ENCODE data around the gene ATP1B3.
"Not testable (repeated sequence)": the region's sequence is repeated elsewhere in the genome, so short reads cannot be mapped to it uniquely, and the experiment has no call there.

The ATP1B3 gene

GRCh38 chr3:141921316-141921715 lies 44.9 kb downstream of the ATP1B3 start (continued):
- TF ChIP-seq ZNF610 (tag by site-specific recombination; IDR thresholded peaks at IDR 0.05; ENCODE audit: borderline replicate concordance) (no peak), ZNF76 (tag by site-specific recombination; IDR thresholded peaks at IDR 0.05; ENCODE audit: borderline replicate concordance, low read depth) (no peak), ZNF138 (tag by site-specific recombination; IDR thresholded peaks at IDR 0.05; ENCODE audit: borderline replicate concordance) (no peak)

GRCh38 chr3:141925677-141926076 lies 49.2 kb downstream of the ATP1B3 start:
- H3K27ac ChIP-seq (ENCODE audit: extremely low read depth, low read depth, low read length); H3K9me3 ChIP-seq (ENCODE audit: control insufficient read depth, insufficient read depth, low read depth, low read length); POLR2A ChIA-PET; H3K4me1 ChIP-seq (ENCODE audit: control insufficient read depth, insufficient read depth, low read length); CTCF ChIA-PET; H3K4me3 ChIP-seq (ENCODE audit: low read depth, low read length): not testable (repeated sequence)
- peaks cover 0 to 43% of the 10 kb centered on the region in 2 experiments; a peak in 2 of 3 replicates for H3K36me3 ChIP-seq (ENCODE audit: control insufficient read depth in 2 of 2, insufficient read depth in 1 of 2, low read length in 2 of 2)

GRCh38 chr3:141926929-141927328 lies 50.5 kb downstream of the ATP1B3 start:
- TF ChIP-seq ZNF510 (tag by site-specific recombination; IDR thresholded peaks at IDR 0.05; ENCODE audit: insufficient replicate concordance) = no peak
- no peak for TF ChIP-seq ZNF16 (tag by site-specific recombination; IDR thresholded peaks at IDR 0.05; ENCODE audit: low read depth)
- no peak for TF ChIP-seq ZNF670 (tag by site-specific recombination; IDR thresholded peaks at IDR 0.05; ENCODE audit: low read depth)
- no peak for TF ChIP-seq ELK4 (IDR thresholded peaks at IDR 0.05; ENCODE audit: borderline replicate concordance, low read depth, low read length)
- TF ChIP-seq ZNF26 (tag by site-specific recombination; IDR thresholded peaks at IDR 0.05) = no peak
- no peak for TF ChIP-seq MYNN (tag by site-specific recombination; IDR thresholded peaks at IDR 0.05; ENCODE audit: borderline replicate concordance)
- TF ChIP-seq ZNF654 (tag by site-specific recombination; IDR thresholded peaks at IDR 0.05; ENCODE audit: low read depth) = no peak
- TF ChIP-seq ZBTB6 (tag by site-specific recombination; IDR thresholded peaks at IDR 0.05) = no peak
- H3K27ac ChIP-seq (ENCODE audit: extremely low read depth, low read depth, low read length) = no peak overlapping the region
- no peaks in the 10 kb centered on the region for H3K4me1 ChIP-seq (ENCODE audit: control insufficient read depth, insufficient read depth, low read length)
- peaks cover 0 to 33% of the 10 kb centered on the region in 2 experiments; a peak in 2 of 3 replicates for H3K36me3 ChIP-seq (ENCODE audit: control insufficient read depth in 2 of 2, insufficient read depth in 1 of 2, low read length in 2 of 2)
- POLR2A ChIA-PET = no interaction called here
- no peaks in the 10 kb centered on the region for H3K9me3 ChIP-seq (ENCODE audit: control insufficient read depth, insufficient read depth, low read depth, low read length)
- CTCF ChIA-PET = no interaction called here
- H3K4me3 ChIP-seq (ENCODE audit: low read depth, low read length) = no peak overlapping the region

GRCh38 chr3:141928631-141929270 lies 52.3 kb downstream of the ATP1B3 start:
- POLR2A ChIA-PET = no interaction called here
- H3K9me3 ChIP-seq (ENCODE audit: control insufficient read depth, insufficient read depth, low read depth, low read length) = no peaks in the 10 kb centered on the region
- peak; percentile 73 for TF ChIP-seq SCRT2 (tag by site-specific recombination; IDR thresholded peaks at IDR 0.05)
- TF ChIP-seq SCRT1 (tag by site-specific recombination; IDR thresholded peaks at IDR 0.05; ENCODE audit: borderline replicate concordance) = 0 out of 2 replicates have a peak, but pooled peaks have one; percentile 8
- TF ChIP-seq ZNF513 (tag by site-specific recombination; IDR thresholded peaks at IDR 0.05) = no peak
- peaks cover 0 to 22% of the 10 kb centered on the region in 2 experiments; a peak in 1 of 3 replicates for H3K36me3 ChIP-seq (ENCODE audit: control insufficient read depth in 2 of 2, insufficient read depth in 1 of 2, low read length in 2 of 2)
- H3K27ac ChIP-seq (ENCODE audit: extremely low read depth, low read depth, low read length) = no peak overlapping the region
- no peak overlapping the region for H3K4me3 ChIP-seq (ENCODE audit: low read depth, low read length)
- H3K4me1 ChIP-seq (ENCODE audit: control insufficient read depth, insufficient read depth, low read length) = no peaks in the 10 kb centered on the region
- CTCF ChIA-PET = interaction anchor here (1.1 kb wide), 1 partner anchor 12 kb away, joined by 6 read pairs; no protein-coding TSS in a partner anchor
